Neural cell (in vitro differentiated cells): ENCODE data around the gene ACAD11. TPM values are rescaled to one million over a fixed set of nuclear protein-coding genes. Genes with fewer than 3 reads are reported as not detected.

Experiments
- H2AFZ ChIP-seq: fragments of 200-600, 300-800 bp; sonication (generic), shearing (Covaris generic); 2 replicates; pipeline ENCODE4 v1.6.0; 2014; ENCODE audit warnings: low read depth, mild to moderate bottlenecking, antibody characterized with exemption, low read length, moderate library complexity
- H3F3A ChIP-seq: fragments of 200-600 bp; shearing (Covaris generic); 2 replicates; pipeline ENCODE4 v1.6.1; 2016; ENCODE audit warnings: mild to moderate bottlenecking, moderate library complexity, mixed read lengths, antibody characterized with exemption, low read length; ENCODE audit not compliant: insufficient read depth, poor library complexity, severe bottlenecking
- H3K27ac ChIP-seq: fragments of 200-600, 300-800 bp; sonication (generic), shearing (Covaris generic); 2 replicates; pipeline ENCODE4 v1.5.1; 2014; ENCODE audit warnings: mild to moderate bottlenecking, low read length, moderate library complexity
- H3K27me3 ChIP-seq: fragments of 300-800, 200-600 bp; sonication (generic), shearing (Covaris generic); 2 replicates; pipeline ENCODE4 v1.6.0; 2014; ENCODE audit warnings: mild to moderate bottlenecking, low read depth, low read length, moderate library complexity; ENCODE audit not compliant: insufficient read depth
- H3K36me3 ChIP-seq: fragments of 300-800, 200-600 bp; sonication (generic), shearing (Covaris generic); 2 replicates; pipeline ENCODE4 v1.5.1; 2014; ENCODE audit warnings: mild to moderate bottlenecking, antibody characterized with exemption, low read length, moderate library complexity; ENCODE audit not compliant: insufficient read depth
- H3K4me2 ChIP-seq: fragments of 300-800, 200-600 bp; sonication (generic), shearing (Covaris generic); 2 replicates; pipeline ENCODE4 v1.6.0; 2014; ENCODE audit warnings: mild to moderate bottlenecking, low read length
- H3K4me3 ChIP-seq: fragments of 300-800, 200-600 bp; sonication (generic), shearing (Covaris generic); 2 replicates; pipeline ENCODE4 v1.5.1; 2014; ENCODE audit warnings: mild to moderate bottlenecking, low read length, moderate library complexity
- H3K79me2 ChIP-seq: fragments of 200-600 bp; shearing (Covaris generic); replicated peaks from 2 replicates; pipeline ENCODE4 v1.6.0; 2014; ENCODE audit warnings: mild to moderate bottlenecking, low read length, moderate library complexity; ENCODE audit not compliant: insufficient read depth
- H3K9ac ChIP-seq: fragments of 300-800, 200-600 bp; sonication (generic), shearing (Covaris generic); 2 replicates; pipeline ENCODE4 v1.6.1; 2016; ENCODE audit warnings: mild to moderate bottlenecking, low read length, mixed read lengths
- H3K9me2 ChIP-seq: fragments of 200-600 bp; shearing (Covaris generic); 2 replicates; pipeline ENCODE4 v1.6.1; 2016; ENCODE audit warnings: mild to moderate bottlenecking, low read length, mixed read lengths; ENCODE audit not compliant: insufficient read depth
- H3K9me3 ChIP-seq: fragments of 200-600, 300-800 bp; sonication (generic), shearing (Covaris generic); 2 replicates; pipeline ENCODE4 v1.6.1; 2016; ENCODE audit warnings: mild to moderate bottlenecking, mixed run types, low read length, moderate library complexity, mixed read lengths
- H4K20me1 ChIP-seq: fragments of 200-600 bp; shearing (Covaris generic); 2 replicates; pipeline ENCODE4 v1.6.1; 2016; ENCODE audit warnings: mild to moderate bottlenecking, mixed run types; ENCODE audit not compliant: insufficient read depth
- EP300 ChIP-seq: fragments of 450-650 bp; conservative IDR thresholded peaks from 2 replicates; pipeline ENCODE4 v1.6.1; 2014; ENCODE audit warnings: antibody characterized with exemption, mild to moderate bottlenecking, moderate library complexity; ENCODE audit not compliant: poor library complexity, severe bottlenecking
- EZH2 ChIP-seq: fragments of 200-600, 300-800 bp; shearing (Covaris generic), sonication (generic); IDR thresholded peaks from 2 replicates; pipeline ENCODE4 v1.6.1; 2014; ENCODE audit warnings: antibody characterized with exemption, low read length, borderline replicate concordance, mild to moderate bottlenecking; ENCODE audit not compliant: insufficient read depth, poor library complexity, severe bottlenecking
- MXI1 ChIP-seq: fragments of 450-650 bp; conservative IDR thresholded peaks from 2 replicates; pipeline ENCODE4 v1.6.1; 2014; ENCODE audit warnings: antibody characterized with exemption, mild to moderate bottlenecking; ENCODE audit not compliant: poor library complexity, severe bottlenecking
- POLR2AphosphoS5 ChIP-seq: IDR thresholded peaks from 2 replicates; pipeline ENCODE4 v1.6.1; 2012
- RAD21 ChIP-seq: fragments of 450-650 bp; conservative IDR thresholded peaks from 2 replicates; pipeline ENCODE4 v1.6.1; 2014; ENCODE audit warnings: antibody characterized with exemption, mild to moderate bottlenecking, moderate library complexity
- SMC3 ChIP-seq: fragments of 450-650 bp; conservative IDR thresholded peaks from 2 replicates; pipeline ENCODE4 v1.6.1; 2014; ENCODE audit warnings: antibody characterized with exemption, mild to moderate bottlenecking, moderate library complexity; ENCODE audit not compliant: poor library complexity
- TAF1 ChIP-seq: IDR thresholded peaks from 2 replicates; pipeline ENCODE4 v1.6.1; 2012; ENCODE audit warnings: low read depth
- polyA plus RNA-seq: library from polyadenylated mRNA; depleted of rRNA; stranded (reverse); fragments of >200 nt; gene quantifications from 2 replicates; pipeline ENCODE4 v1.2.3, GENCODE V29; 2014
- TF ChIP-seq, protein P1 (sequence below): IDR thresholded peaks from 2 replicates; pipeline ENCODE4 v1.6.1; 2012; ENCODE audit warnings: borderline replicate concordance
- TF ChIP-seq, protein P2 (sequence below): fragments of 450-650 bp; IDR thresholded peaks from 2 replicates; pipeline ENCODE4 v1.5.1; 2014; ENCODE audit warnings: antibody characterized with exemption, mild to moderate bottlenecking, moderate library complexity; ENCODE audit not compliant: poor library complexity, severe bottlenecking

ACAD11 gene
- polyA plus RNA-seq, 1 donor from 2014 or later, result 19.2 TPM

DNA sequence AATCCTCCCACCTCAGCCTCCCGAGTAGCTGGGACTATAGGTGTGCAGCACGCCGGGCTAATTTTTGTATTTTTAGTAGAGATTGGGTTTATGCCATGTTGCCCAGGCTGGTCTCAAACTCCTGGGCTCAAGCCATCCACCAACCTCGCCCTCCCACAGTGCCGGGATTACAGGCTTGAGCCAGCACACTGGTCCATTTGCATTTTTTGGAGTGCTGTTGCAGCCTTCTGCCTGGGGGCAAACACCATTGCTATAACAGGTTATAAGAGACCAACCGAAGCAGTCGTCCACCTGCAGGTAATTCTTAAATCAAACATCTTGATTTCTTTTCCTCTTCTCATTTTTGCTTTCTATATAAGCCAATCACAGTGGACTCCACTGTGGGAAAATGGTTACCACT is 34.8 kb downstream of the ACAD11 start:
- no peak overlapping the region for H2AFZ ChIP-seq
- no peaks in the 10 kb centered on the region for H3K27me3 ChIP-seq
- H3K27ac ChIP-seq, result no peak overlapping the region
- H3K36me3 ChIP-seq, result no peaks in the 10 kb centered on the region
- H3K9me3 ChIP-seq, result no peaks in the 10 kb centered on the region
- TF ChIP-seq EP300 (no peak), RAD21 (no peak), TAF1 (no peak), POLR2AphosphoS5 (no peak), EZH2 (no peak), MXI1 (no peak), SMC3 (no peak)
- TF ChIP-seq, protein P1, sequence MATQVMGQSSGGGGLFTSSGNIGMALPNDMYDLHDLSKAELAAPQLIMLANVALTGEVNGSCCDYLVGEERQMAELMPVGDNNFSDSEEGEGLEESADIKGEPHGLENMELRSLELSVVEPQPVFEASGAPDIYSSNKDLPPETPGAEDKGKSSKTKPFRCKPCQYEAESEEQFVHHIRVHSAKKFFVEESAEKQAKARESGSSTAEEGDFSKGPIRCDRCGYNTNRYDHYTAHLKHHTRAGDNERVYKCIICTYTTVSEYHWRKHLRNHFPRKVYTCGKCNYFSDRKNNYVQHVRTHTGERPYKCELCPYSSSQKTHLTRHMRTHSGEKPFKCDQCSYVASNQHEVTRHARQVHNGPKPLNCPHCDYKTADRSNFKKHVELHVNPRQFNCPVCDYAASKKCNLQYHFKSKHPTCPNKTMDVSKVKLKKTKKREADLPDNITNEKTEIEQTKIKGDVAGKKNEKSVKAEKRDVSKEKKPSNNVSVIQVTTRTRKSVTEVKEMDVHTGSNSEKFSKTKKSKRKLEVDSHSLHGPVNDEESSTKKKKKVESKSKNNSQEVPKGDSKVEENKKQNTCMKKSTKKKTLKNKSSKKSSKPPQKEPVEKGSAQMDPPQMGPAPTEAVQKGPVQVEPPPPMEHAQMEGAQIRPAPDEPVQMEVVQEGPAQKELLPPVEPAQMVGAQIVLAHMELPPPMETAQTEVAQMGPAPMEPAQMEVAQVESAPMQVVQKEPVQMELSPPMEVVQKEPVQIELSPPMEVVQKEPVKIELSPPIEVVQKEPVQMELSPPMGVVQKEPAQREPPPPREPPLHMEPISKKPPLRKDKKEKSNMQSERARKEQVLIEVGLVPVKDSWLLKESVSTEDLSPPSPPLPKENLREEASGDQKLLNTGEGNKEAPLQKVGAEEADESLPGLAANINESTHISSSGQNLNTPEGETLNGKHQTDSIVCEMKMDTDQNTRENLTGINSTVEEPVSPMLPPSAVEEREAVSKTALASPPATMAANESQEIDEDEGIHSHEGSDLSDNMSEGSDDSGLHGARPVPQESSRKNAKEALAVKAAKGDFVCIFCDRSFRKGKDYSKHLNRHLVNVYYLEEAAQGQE, result no peak
- TF ChIP-seq, protein P2, sequence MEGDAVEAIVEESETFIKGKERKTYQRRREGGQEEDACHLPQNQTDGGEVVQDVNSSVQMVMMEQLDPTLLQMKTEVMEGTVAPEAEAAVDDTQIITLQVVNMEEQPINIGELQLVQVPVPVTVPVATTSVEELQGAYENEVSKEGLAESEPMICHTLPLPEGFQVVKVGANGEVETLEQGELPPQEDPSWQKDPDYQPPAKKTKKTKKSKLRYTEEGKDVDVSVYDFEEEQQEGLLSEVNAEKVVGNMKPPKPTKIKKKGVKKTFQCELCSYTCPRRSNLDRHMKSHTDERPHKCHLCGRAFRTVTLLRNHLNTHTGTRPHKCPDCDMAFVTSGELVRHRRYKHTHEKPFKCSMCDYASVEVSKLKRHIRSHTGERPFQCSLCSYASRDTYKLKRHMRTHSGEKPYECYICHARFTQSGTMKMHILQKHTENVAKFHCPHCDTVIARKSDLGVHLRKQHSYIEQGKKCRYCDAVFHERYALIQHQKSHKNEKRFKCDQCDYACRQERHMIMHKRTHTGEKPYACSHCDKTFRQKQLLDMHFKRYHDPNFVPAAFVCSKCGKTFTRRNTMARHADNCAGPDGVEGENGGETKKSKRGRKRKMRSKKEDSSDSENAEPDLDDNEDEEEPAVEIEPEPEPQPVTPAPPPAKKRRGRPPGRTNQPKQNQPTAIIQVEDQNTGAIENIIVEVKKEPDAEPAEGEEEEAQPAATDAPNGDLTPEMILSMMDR, result no peak
- no peak overlapping the region for H3K9ac ChIP-seq
- no peaks in the 10 kb centered on the region for H3K79me2 ChIP-seq
- no peak overlapping the region for H3K4me2 ChIP-seq
- no peaks in the 10 kb centered on the region for H3F3A ChIP-seq
- no peaks in the 10 kb centered on the region for H3K9me2 ChIP-seq
- H3K4me3 ChIP-seq, result no peak overlapping the region
- no peaks in the 10 kb centered on the region for H4K20me1 ChIP-seq

DNA sequence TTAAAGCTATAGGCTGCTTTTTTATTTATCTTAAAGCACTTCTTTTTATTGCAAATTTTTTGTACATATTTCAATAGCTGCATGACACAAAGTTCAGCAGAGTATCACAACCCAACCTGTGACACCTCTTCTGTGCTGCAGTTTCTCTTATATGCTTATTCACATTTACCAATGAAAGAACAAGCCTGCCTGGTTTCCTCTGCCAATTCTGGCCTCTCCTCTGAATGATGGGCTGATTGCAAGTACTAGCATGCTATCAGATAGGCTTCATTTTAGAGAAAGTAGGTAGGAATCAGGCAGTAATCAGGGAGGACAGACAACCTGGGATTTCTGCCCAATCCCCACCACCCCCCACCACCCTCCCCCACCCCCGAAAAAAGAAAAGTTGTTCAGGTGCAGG is 36.0 kb downstream of the ACAD11 start:
- no peaks in the 10 kb centered on the region for H3K9me2 ChIP-seq
- H3K27me3 ChIP-seq, result no peaks in the 10 kb centered on the region
- no peaks in the 10 kb centered on the region for H4K20me1 ChIP-seq

DNA sequence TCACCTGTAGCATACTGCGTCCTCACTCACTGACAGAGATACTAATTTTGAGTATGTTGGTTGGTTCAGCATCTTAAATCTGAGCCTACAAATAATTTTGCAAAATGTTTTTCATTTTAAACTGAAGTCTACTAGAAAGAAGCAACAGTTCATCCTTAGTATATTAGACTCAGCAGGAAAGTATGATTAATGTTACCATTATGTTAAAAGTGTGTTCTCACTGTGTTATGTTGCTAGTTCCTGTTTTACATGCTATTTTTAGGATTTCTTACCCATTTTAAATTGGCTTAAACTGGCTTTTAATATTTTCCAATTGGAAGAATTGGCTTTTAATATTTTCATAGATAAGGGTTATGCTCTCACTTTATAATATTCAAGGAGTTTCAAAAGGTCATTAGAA is 36.8 kb downstream of the ACAD11 start:
- Histone ChIP-seq H3K9ac (no peak overlapping the region), H3K9me3 (no peaks in the 10 kb centered on the region), H3K27ac (no peak overlapping the region), H3K4me2 (no peak overlapping the region), H3K27me3 (no peaks in the 10 kb centered on the region), H2AFZ (no peak overlapping the region), H3K79me2 (no peaks in the 10 kb centered on the region), H3K4me3 (no peak overlapping the region), H3K36me3 (no peaks in the 10 kb centered on the region), H3K9me2 (no peaks in the 10 kb centered on the region), H3F3A (no peaks in the 10 kb centered on the region), H4K20me1 (no peaks in the 10 kb centered on the region)
- TF ChIP-seq, protein P2, result no peak
- no peak for TF ChIP-seq TAF1
- TF ChIP-seq EP300, result no peak
- no peak for TF ChIP-seq EZH2
- no peak for TF ChIP-seq MXI1
- no peak for TF ChIP-seq RAD21
- no peak for TF ChIP-seq POLR2AphosphoS5
- TF ChIP-seq, protein P1, result no peak
- no peak for TF ChIP-seq SMC3

More for the DNA sequence above, 36.0 kb downstream of the ACAD11 start:
- Histone ChIP-seq H3K27ac (no peak overlapping the region), H3K4me2 (no peak overlapping the region), H3K9me3 (no peaks in the 10 kb centered on the region), H3K79me2 (no peaks in the 10 kb centered on the region), H3F3A (no peaks in the 10 kb centered on the region), H3K36me3 (no peaks in the 10 kb centered on the region), H3K9ac (no peak overlapping the region), H2AFZ (no peak overlapping the region), H3K4me3 (no peak overlapping the region)
- TF ChIP-seq RAD21, result no peak
